ENCODE data around the gene NOP9.
"Not testable (repeated sequence)": the region's sequence is repeated elsewhere in the genome, so short reads cannot be mapped to it uniquely, and the experiment has no call there.

DNA sequence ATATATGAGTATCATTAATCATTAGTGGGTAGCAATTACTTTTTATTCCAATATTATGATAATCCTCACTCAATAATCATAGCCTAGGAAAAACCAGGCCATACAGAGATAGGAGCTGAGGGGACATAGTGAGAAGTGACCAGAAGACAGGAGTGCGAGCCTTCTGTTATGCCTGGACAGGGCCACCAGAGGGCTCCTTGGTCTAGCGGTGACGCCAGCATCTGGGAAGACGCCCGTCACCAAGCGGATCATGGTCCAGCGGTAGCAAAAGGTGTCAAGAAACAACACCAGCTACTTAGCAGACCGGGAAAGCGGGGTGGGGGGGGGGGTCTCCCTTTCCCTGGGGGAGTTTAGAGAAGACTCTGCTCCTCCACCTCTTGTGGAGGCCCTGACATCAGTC is 28.3 kb downstream of the NOP9 start:
- TF ChIP-seq, protein P1, sequence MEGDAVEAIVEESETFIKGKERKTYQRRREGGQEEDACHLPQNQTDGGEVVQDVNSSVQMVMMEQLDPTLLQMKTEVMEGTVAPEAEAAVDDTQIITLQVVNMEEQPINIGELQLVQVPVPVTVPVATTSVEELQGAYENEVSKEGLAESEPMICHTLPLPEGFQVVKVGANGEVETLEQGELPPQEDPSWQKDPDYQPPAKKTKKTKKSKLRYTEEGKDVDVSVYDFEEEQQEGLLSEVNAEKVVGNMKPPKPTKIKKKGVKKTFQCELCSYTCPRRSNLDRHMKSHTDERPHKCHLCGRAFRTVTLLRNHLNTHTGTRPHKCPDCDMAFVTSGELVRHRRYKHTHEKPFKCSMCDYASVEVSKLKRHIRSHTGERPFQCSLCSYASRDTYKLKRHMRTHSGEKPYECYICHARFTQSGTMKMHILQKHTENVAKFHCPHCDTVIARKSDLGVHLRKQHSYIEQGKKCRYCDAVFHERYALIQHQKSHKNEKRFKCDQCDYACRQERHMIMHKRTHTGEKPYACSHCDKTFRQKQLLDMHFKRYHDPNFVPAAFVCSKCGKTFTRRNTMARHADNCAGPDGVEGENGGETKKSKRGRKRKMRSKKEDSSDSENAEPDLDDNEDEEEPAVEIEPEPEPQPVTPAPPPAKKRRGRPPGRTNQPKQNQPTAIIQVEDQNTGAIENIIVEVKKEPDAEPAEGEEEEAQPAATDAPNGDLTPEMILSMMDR (IDR thresholded peaks at IDR 0.05; ENCODE audit: borderline replicate concordance, extremely low read depth, low read length, poor library complexity, severe bottlenecking) = peak; percentile 21
- TF ChIP-seq EZH2 (IDR thresholded peaks at IDR 0.05; ENCODE audit: borderline replicate concordance, low read depth, low read length, severe bottlenecking) = not testable (repeated sequence)
